Astrocyte (in vitro differentiated cells and primary cell): ENCODE data around the gene LRCH4. TPM values are rescaled to one million over a fixed set of nuclear protein-coding genes. Genes with fewer than 3 reads are reported as not detected.

Experiments used
- DNase-seq: peaks from one replicate; pipeline ENCODE4 v3.0.0-alpha.2; 2010; ENCODE audit warnings: low read depth
- FAIRE-seq: peaks from 2 replicates; lab custom pipeline; 2011; peaks lifted over from hg19 to GRCh38; lab: Jason Lieb, UNC
- H2AFZ ChIP-seq: 2 replicates; pipeline ENCODE4 v1.6.0; 2012; ENCODE audit warnings: low read depth, low read length, inconsistent platforms
- H3K27ac ChIP-seq: 2 replicates; pipeline ENCODE4 v1.5.1; 2011; ENCODE audit warnings: low read depth, low read length, inconsistent platforms
- H3K27me3 ChIP-seq: 2 replicates; pipeline ENCODE4 v1.6.0; 2011; ENCODE audit warnings: low read length, inconsistent platforms; ENCODE audit not compliant: insufficient read depth
- H3K36me3 ChIP-seq: 2 replicates; pipeline ENCODE4 v1.5.1; 2011; ENCODE audit warnings: low read length, inconsistent platforms; ENCODE audit not compliant: insufficient read depth
- H3K4me1 ChIP-seq: 2 replicates; pipeline ENCODE4 v1.5.1; 2011; ENCODE audit warnings: low read length, inconsistent platforms; ENCODE audit not compliant: insufficient read depth
- H3K4me2 ChIP-seq: 2 replicates; pipeline ENCODE4 v1.6.0; 2012; ENCODE audit warnings: low read length, inconsistent platforms
- H3K4me3 ChIP-seq: 2 replicates; pipeline ENCODE4 v1.5.1; 2011; ENCODE audit warnings: low read depth, mild to moderate bottlenecking, low read length, inconsistent platforms; ENCODE audit not compliant: insufficient read depth
- H3K79me2 ChIP-seq: 2 replicates; pipeline ENCODE4 v1.6.0; 2012; ENCODE audit warnings: mild to moderate bottlenecking, low read length, inconsistent platforms; ENCODE audit not compliant: insufficient read depth
- H3K9ac ChIP-seq: 2 replicates; pipeline ENCODE4 v1.6.0; 2012; ENCODE audit warnings: mild to moderate bottlenecking, low read length, inconsistent platforms
- H3K9me3 ChIP-seq: 2 replicates; pipeline ENCODE4 v1.5.1; 2012; ENCODE audit warnings: low read depth, mild to moderate bottlenecking, low read length, inconsistent platforms; ENCODE audit not compliant: insufficient read depth
- H4K20me1 ChIP-seq: 2 replicates; pipeline ENCODE4 v1.6.0; 2012; ENCODE audit warnings: low read length, inconsistent platforms; ENCODE audit not compliant: insufficient read depth
- H3K27ac Mint-ChIP-seq: one replicate; pipeline ENCODE4 v1.8.0; 2021; ENCODE audit warnings: mild to moderate bottlenecking, mixed read lengths; ENCODE audit not compliant: unreplicated experiment
- H3K27me3 Mint-ChIP-seq: one replicate; pipeline ENCODE4 v1.8.0; 2021; ENCODE audit warnings: low read depth, mixed read lengths; ENCODE audit not compliant: unreplicated experiment
- H3K36me3 Mint-ChIP-seq: one replicate; pipeline ENCODE4 v1.8.0; 2021; ENCODE audit warnings: low read depth, mixed read lengths; ENCODE audit not compliant: unreplicated experiment
- H3K4me1 Mint-ChIP-seq: one replicate; pipeline ENCODE4 v1.8.0; 2021; ENCODE audit warnings: low read depth, mixed read lengths; ENCODE audit not compliant: unreplicated experiment
- H3K4me3 Mint-ChIP-seq: one replicate; pipeline ENCODE4 v1.8.0; 2021; ENCODE audit warnings: mild to moderate bottlenecking, moderate library complexity, mixed read lengths; ENCODE audit not compliant: unreplicated experiment
- H3K9me3 Mint-ChIP-seq: one replicate; pipeline ENCODE4 v1.8.0; 2021; ENCODE audit warnings: mild to moderate bottlenecking, mixed read lengths; ENCODE audit not compliant: unreplicated experiment
- EZH2 ChIP-seq: IDR thresholded peaks from 2 replicates; pipeline ENCODE4 v1.6.1; 2012; ENCODE audit warnings: mild to moderate bottlenecking, low read length, inconsistent platforms; ENCODE audit not compliant: insufficient read depth
- total RNA-seq: library from RNA; stranded (reverse); gene quantifications from 2 replicates; pipeline ENCODE4 v1.2.1, GENCODE V29; 2021
- TF ChIP-seq, protein P1 (sequence below): IDR thresholded peaks from 2 replicates; pipeline ENCODE4 v1.5.1; 2011; ENCODE audit warnings: low read depth, mild to moderate bottlenecking, inconsistent platforms, low read length, moderate library complexity; ENCODE audit not compliant: insufficient read depth

LRCH4 gene
- total RNA-seq, 1 donor from 2014 or later = 62.5 TPM

DNA sequence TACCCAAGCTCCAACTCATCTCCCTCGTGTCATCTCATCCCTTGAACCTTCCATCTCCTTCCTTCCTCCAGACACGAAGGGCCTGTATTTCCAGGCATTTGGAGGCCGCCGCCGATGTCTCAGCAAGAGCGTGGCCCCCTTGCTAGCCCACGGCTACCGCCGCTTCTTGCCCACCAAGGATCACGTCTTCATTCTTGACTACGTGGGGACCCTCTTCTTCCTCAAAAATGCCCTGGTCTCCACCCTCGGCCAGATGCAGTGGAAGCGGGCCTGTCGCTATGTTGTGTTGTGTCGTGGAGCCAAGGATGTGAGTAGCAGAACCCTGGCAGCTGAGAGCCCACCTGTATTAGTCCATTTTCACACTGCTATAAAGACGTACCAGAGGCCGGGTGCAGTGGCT is 5.7 kb upstream of the LRCH4 start:
- Mint-ChIP-seq H3K27ac (no peak overlapping the region), H3K9me3 (no peaks in the 10 kb centered on the region), H3K4me1 (no peaks in the 10 kb centered on the region), H3K4me3 (no peak overlapping the region), H3K27me3 (peaks cover 11% of the 10 kb centered on the region), H3K36me3 (peaks cover 6% of the 10 kb centered on the region)
- H2AFZ ChIP-seq = no peak overlapping the region
- H3K4me3 ChIP-seq = no peak overlapping the region
- no peak for FAIRE-seq
- H4K20me1 ChIP-seq = no peaks in the 10 kb centered on the region
- no peaks in the 10 kb centered on the region for H3K36me3 ChIP-seq
- peaks cover 7% of the 10 kb centered on the region for H3K27me3 ChIP-seq
- no peak for DNase-seq
- no peaks in the 10 kb centered on the region for H3K9me3 ChIP-seq
- no peaks in the 10 kb centered on the region for H3K79me2 ChIP-seq
- peaks cover 3% of the 10 kb centered on the region for H3K4me1 ChIP-seq
- H3K9ac ChIP-seq = no peak overlapping the region
- TF ChIP-seq EZH2 = no peak
- TF ChIP-seq, protein P1, sequence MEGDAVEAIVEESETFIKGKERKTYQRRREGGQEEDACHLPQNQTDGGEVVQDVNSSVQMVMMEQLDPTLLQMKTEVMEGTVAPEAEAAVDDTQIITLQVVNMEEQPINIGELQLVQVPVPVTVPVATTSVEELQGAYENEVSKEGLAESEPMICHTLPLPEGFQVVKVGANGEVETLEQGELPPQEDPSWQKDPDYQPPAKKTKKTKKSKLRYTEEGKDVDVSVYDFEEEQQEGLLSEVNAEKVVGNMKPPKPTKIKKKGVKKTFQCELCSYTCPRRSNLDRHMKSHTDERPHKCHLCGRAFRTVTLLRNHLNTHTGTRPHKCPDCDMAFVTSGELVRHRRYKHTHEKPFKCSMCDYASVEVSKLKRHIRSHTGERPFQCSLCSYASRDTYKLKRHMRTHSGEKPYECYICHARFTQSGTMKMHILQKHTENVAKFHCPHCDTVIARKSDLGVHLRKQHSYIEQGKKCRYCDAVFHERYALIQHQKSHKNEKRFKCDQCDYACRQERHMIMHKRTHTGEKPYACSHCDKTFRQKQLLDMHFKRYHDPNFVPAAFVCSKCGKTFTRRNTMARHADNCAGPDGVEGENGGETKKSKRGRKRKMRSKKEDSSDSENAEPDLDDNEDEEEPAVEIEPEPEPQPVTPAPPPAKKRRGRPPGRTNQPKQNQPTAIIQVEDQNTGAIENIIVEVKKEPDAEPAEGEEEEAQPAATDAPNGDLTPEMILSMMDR = no peak
- H3K4me2 ChIP-seq = no peak overlapping the region
- H3K27ac ChIP-seq = no peak overlapping the region

DNA sequence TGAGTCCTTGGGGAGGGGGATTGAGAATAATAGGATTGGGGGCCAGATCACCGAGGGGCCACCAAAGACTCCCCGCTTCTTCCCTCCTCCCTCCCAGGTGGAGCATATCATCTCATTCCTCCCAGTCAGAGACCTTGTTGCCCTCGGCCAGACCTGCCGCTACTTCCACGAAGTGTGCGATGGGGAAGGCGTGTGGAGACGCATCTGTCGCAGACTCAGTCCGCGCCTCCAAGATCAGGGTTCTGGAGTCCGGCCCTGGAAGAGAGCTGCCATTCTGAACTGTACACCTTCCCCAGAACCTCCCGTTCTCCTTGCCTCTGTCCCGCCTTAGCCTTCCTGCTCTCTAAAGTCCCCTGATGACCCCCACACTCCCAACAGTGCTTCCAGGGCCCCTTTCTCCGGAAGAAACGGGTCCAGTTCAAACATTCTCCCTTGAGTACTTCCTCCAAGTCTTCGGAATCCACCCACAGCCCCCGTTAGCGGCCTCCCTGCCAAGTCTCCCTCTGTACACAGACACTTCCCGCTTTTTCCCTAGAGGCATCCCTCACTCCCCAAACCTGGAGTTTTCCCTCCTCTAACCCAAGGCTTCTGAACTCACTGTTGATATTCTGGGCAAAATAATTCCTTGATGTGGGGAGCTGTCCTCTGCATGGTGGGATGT is 4.3 kb upstream of the LRCH4 start:
- Histone ChIP-seq H3K27me3 (peaks cover 7% of the 10 kb centered on the region), H3K27ac (no peak overlapping the region), H3K36me3 (no peaks in the 10 kb centered on the region), H3K9ac (no peak overlapping the region), H3K9me3 (no peaks in the 10 kb centered on the region), H3K79me2 (peaks cover 7% of the 10 kb centered on the region), H3K4me2 (no peak overlapping the region), H3K4me1 (peaks cover 6% of the 10 kb centered on the region), H3K4me3 (no peak overlapping the region), H2AFZ (no peak overlapping the region), H4K20me1 (peaks cover 5% of the 10 kb centered on the region)
- Mint-ChIP-seq H3K4me1 (no peaks in the 10 kb centered on the region), H3K9me3 (no peaks in the 10 kb centered on the region), H3K36me3 (peaks cover 2% of the 10 kb centered on the region), H3K4me3 (no peak overlapping the region), H3K27me3 (peaks cover 9% of the 10 kb centered on the region), H3K27ac (no peak overlapping the region)
- DNase-seq = no peak
- FAIRE-seq = no peak
- TF ChIP-seq, protein P1 = no peak
- TF ChIP-seq EZH2 = no peak

DNA sequence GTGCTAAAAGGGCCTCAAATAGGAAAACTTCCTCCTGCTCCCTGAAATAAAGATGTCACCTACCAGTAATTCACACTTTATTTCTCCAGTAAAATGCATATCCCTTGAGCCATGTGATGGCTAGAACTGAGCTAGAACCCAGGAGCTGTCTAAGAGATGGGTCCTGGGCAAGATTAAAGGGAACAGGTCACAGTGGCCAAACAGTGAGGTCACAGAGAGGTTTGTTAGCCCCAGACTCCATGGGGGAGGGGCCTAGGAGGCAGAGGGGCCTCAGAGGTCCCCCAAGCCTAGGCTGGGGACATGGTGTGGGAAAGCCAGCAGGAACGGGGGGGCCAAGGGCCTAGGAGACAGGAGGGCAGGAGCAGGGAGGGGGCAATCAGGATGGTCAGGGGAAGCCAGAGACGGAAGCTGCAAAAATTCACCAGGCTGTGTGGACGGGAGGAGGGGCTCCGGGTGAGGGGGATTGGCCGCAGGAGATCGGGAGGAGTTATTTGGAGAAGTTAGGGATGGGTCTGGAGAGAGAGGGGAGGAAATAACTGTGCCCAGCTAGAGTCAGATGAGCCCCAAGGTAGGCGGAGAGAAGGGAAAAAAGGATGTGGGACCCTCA is 3.5 kb upstream of the LRCH4 start:
- Mint-ChIP-seq H3K9me3 (no peaks in the 10 kb centered on the region), H3K27me3 (peaks cover 9% of the 10 kb centered on the region), H3K4me1 (no peaks in the 10 kb centered on the region), H3K4me3 (no peak overlapping the region), H3K36me3 (no peaks in the 10 kb centered on the region), H3K27ac (no peak overlapping the region)
- Histone ChIP-seq H3K79me2 (peaks cover 15% of the 10 kb centered on the region), H2AFZ (no peak overlapping the region), H3K4me3 (no peak overlapping the region), H3K4me1 (peaks cover 13% of the 10 kb centered on the region), H3K9ac (no peak overlapping the region), H3K36me3 (no peaks in the 10 kb centered on the region), H3K9me3 (no peaks in the 10 kb centered on the region), H3K27ac (no peak overlapping the region), H3K27me3 (peaks cover 7% of the 10 kb centered on the region), H3K4me2 (no peak overlapping the region), H4K20me1 (peaks cover 13% of the 10 kb centered on the region)
- TF ChIP-seq EZH2 = no peak
- TF ChIP-seq, protein P1 = no peak
- FAIRE-seq (no peak), DNase-seq (no peak)
